Trophoblast cell (in vitro differentiated cells and primary cell): ENCODE measurements around the gene ICA1.

ENCODE experiments used
- DNase-seq, 2 donors: peaks; one replicate each; pipeline ENCODE4 v3.0.0-alpha.2; 2016
- H2AFZ ChIP-seq: 2 replicates; pipeline ENCODE4 v1.6.1; 2013; ENCODE audit warnings: low read length, moderate library complexity, mild to moderate bottlenecking; ENCODE audit not compliant: insufficient read depth, poor library complexity
- H2AK5ac ChIP-seq: 2 replicates; pipeline ENCODE4 v1.6.1; 2013; ENCODE audit warnings: mild to moderate bottlenecking, low read length
- H2BK120ac ChIP-seq: 2 replicates; pipeline ENCODE4 v1.6.1; 2013; ENCODE audit warnings: low read length, mild to moderate bottlenecking, moderate library complexity; ENCODE audit not compliant: insufficient read depth, poor library complexity
- H2BK12ac ChIP-seq: 2 replicates; pipeline ENCODE4 v1.6.1; 2013; ENCODE audit warnings: mild to moderate bottlenecking, low read length, moderate library complexity
- H2BK5ac ChIP-seq: 2 replicates; pipeline ENCODE4 v1.6.1; 2013; ENCODE audit warnings: low read length, low read depth, moderate library complexity, mild to moderate bottlenecking; ENCODE audit not compliant: poor library complexity
- H3K14ac ChIP-seq: 2 replicates; pipeline ENCODE4 v1.6.1; 2013; ENCODE audit warnings: mild to moderate bottlenecking, low read length
- H3K18ac ChIP-seq: 2 replicates; pipeline ENCODE4 v1.6.1; 2013; ENCODE audit warnings: mild to moderate bottlenecking, low read length
- H3K23ac ChIP-seq: 2 replicates; pipeline ENCODE4 v1.6.1; 2013; ENCODE audit warnings: low read length
- H3K27ac ChIP-seq: 2 replicates; pipeline ENCODE4 v1.5.1; 2013; ENCODE audit warnings: low read depth, mild to moderate bottlenecking, inconsistent platforms, low read length, moderate library complexity
- H3K27me3 ChIP-seq: 2 replicates; pipeline ENCODE4 v1.6.1; 2013; ENCODE audit warnings: inconsistent platforms, mild to moderate bottlenecking, low read length, moderate library complexity; ENCODE audit not compliant: insufficient read depth
- H3K36me3 ChIP-seq, 2 experiments: 1 replicate in 1 of 2; 2 replicates in 1 of 2; pipeline ENCODE4 v1.6.1; 2013; ENCODE audit warnings: low read length in 2 of 2, mild to moderate bottlenecking in 2 of 2, moderate library complexity in 1 of 2; ENCODE audit not compliant: insufficient read depth in 2 of 2, control insufficient read depth in 1 of 2
- H3K4ac ChIP-seq: 2 replicates; pipeline ENCODE4 v1.6.1; 2013; ENCODE audit warnings: low read depth, mild to moderate bottlenecking, low read length, moderate library complexity
- H3K4me1 ChIP-seq, 2 experiments: 1 replicate in 1 of 2; 2 replicates in 1 of 2; pipeline ENCODE4 v1.6.1; 2013; ENCODE audit warnings: low read length in 2 of 2, mild to moderate bottlenecking in 2 of 2, moderate library complexity in 1 of 2; ENCODE audit not compliant: insufficient read depth in 2 of 2, control insufficient read depth in 1 of 2
- H3K4me2 ChIP-seq: 2 replicates; pipeline ENCODE4 v1.6.1; 2013; ENCODE audit warnings: inconsistent platforms, mild to moderate bottlenecking, low read length, moderate library complexity
- H3K4me3 ChIP-seq: 2 replicates; pipeline ENCODE4 v1.5.1; 2013; ENCODE audit warnings: mild to moderate bottlenecking, low read depth, low read length, inconsistent platforms
- H3K79me1 ChIP-seq: one replicate; pipeline ENCODE4 v1.6.1; 2013; ENCODE audit warnings: low read length
- H3K79me2 ChIP-seq: 2 replicates; pipeline ENCODE4 v1.6.1; 2013; ENCODE audit warnings: low read length, mild to moderate bottlenecking; ENCODE audit not compliant: control insufficient read depth, insufficient read depth, poor library complexity
- H3K9ac ChIP-seq: 2 replicates; pipeline ENCODE4 v1.6.1; 2013; ENCODE audit warnings: mild to moderate bottlenecking, low read length
- H3K9me3 ChIP-seq: 2 replicates; pipeline ENCODE4 v1.6.1; 2013; ENCODE audit warnings: low read depth, mild to moderate bottlenecking, control low read depth, inconsistent platforms, low read length; ENCODE audit not compliant: insufficient read depth
- H4K12ac ChIP-seq: 2 replicates; pipeline ENCODE4 v1.6.1; 2013; ENCODE audit warnings: low read depth, mild to moderate bottlenecking, low read length, moderate library complexity
- H4K8ac ChIP-seq: 2 replicates; pipeline ENCODE4 v1.6.1; 2013; ENCODE audit warnings: low read depth, mild to moderate bottlenecking, low read length, moderate library complexity
- H4K91ac ChIP-seq: one replicate; pipeline ENCODE4 v1.6.1; 2013; ENCODE audit warnings: low read depth, mild to moderate bottlenecking, low read length, moderate library complexity
- WGBS: extraction: QIAGEN DNeasy Blood & Tissue Kit; methylation state at CpG from one replicate; pipeline ENCODE4 v1.1.7; 2013; ENCODE audit warnings: missing lambda C conversion rate; ENCODE audit not compliant: insufficient read length, insufficient coverage; ENCODE audit errors: extremely low coverage; 5-methylcytosine and 5-hydroxymethylcytosine counted together

The ICA1 gene

GRCh38 chr7:8278183-8278582 is 16.2 kb upstream of the ICA1 start:
- H3K9ac ChIP-seq: no peak overlapping the region
- H3K18ac ChIP-seq: no peak overlapping the region
- H3K4me3 ChIP-seq: no peak overlapping the region
- H3K9me3 ChIP-seq: no peaks in the 10 kb centered on the region
- H3K4me2 ChIP-seq: no peak overlapping the region
- no peaks in the 10 kb centered on the region for H3K27me3 ChIP-seq
- H4K91ac ChIP-seq: no peak overlapping the region
- H2BK5ac ChIP-seq: no peak overlapping the region
- no peak overlapping the region for H3K14ac ChIP-seq
- H3K79me2 ChIP-seq: no peaks in the 10 kb centered on the region
- no peak overlapping the region for H3K27ac ChIP-seq
- no peak for DNase-seq
- H3K79me1 ChIP-seq: no peaks in the 10 kb centered on the region
- no peak overlapping the region for H2BK12ac ChIP-seq
- no peaks in the 10 kb centered on the region for H3K4me1 ChIP-seq
- no peak overlapping the region for H2AFZ ChIP-seq
- H4K8ac ChIP-seq: no peak overlapping the region
- no peak overlapping the region for H4K12ac ChIP-seq
- H2AK5ac ChIP-seq: no peak overlapping the region
- H3K4ac ChIP-seq: no peak overlapping the region
- no peaks in the 10 kb centered on the region for H3K36me3 ChIP-seq
- no peak overlapping the region for H3K23ac ChIP-seq
- no CpG with 5 or more reads among the region's 2 CpGs for WGBS
- no peak overlapping the region for H2BK120ac ChIP-seq

- Histone ChIP-seq H3K79me1 (no peaks in the 10 kb centered on the region), H2AFZ (no peak overlapping the region), H3K9ac (no peak overlapping the region), H2BK120ac (no peak overlapping the region), H3K79me2 (no peaks in the 10 kb centered on the region), H3K27ac (no peak overlapping the region), H3K23ac (no peak overlapping the region), H3K27me3 (no peaks in the 10 kb centered on the region), H2BK12ac (no peak overlapping the region), H3K4ac (no peak overlapping the region), H3K9me3 (no peaks in the 10 kb centered on the region), H3K4me1 (no peaks in the 10 kb centered on the region), H3K14ac (no peak overlapping the region), H3K36me3 (no peaks in the 10 kb centered on the region), H4K91ac (no peak overlapping the region), H2BK5ac (no peak overlapping the region), H3K4me3 (no peak overlapping the region), H2AK5ac (no peak overlapping the region), H3K4me2 (no peak overlapping the region), H3K18ac (no peak overlapping the region), H4K8ac (no peak overlapping the region), H4K12ac (no peak overlapping the region)
- WGBS: no CpG with 5 or more reads among the region's 3 CpGs
- DNase-seq: peak in 1 of 2 donors; percentile 62
Observed at GRCh38 chr7:8277394-8277982, 15.5 kb upstream of the ICA1 start.

- H2AK5ac ChIP-seq: no peak overlapping the region
- DNase-seq: peak in 1 of 2 donors; percentile 78
- H3K23ac ChIP-seq: no peak overlapping the region
- no peak overlapping the region for H3K4me2 ChIP-seq
- H3K4me3 ChIP-seq: no peak overlapping the region
- H3K18ac ChIP-seq: no peak overlapping the region
- H2BK12ac ChIP-seq: no peak overlapping the region
- H4K12ac ChIP-seq: no peak overlapping the region
- H2AFZ ChIP-seq: no peak overlapping the region
- no peaks in the 10 kb centered on the region for H3K9me3 ChIP-seq
- no peak overlapping the region for H4K91ac ChIP-seq
- H2BK120ac ChIP-seq: no peak overlapping the region
- H3K27me3 ChIP-seq: no peaks in the 10 kb centered on the region
- no peak overlapping the region for H3K27ac ChIP-seq
- no CpG with 5 or more reads among the region's 2 CpGs for WGBS
- H3K14ac ChIP-seq: no peak overlapping the region
- H3K4me1 ChIP-seq: no peaks in the 10 kb centered on the region
- H2BK5ac ChIP-seq: no peak overlapping the region
- no peak overlapping the region for H3K9ac ChIP-seq
- no peaks in the 10 kb centered on the region for H3K79me1 ChIP-seq
- H3K4ac ChIP-seq: no peak overlapping the region
- H4K8ac ChIP-seq: no peak overlapping the region
- no peaks in the 10 kb centered on the region for H3K79me2 ChIP-seq
- no peaks in the 10 kb centered on the region for H3K36me3 ChIP-seq
Observed at GRCh38 chr7:8274589-8274988, 12.6 kb upstream of the ICA1 start.

GRCh38 chr7:8271960-8272359 is 10.0 kb upstream of the ICA1 start:
- Histone ChIP-seq H2BK5ac (no peak overlapping the region), H4K12ac (no peak overlapping the region), H3K18ac (no peak overlapping the region), H3K79me2 (no peaks in the 10 kb centered on the region), H3K27ac (no peak overlapping the region), H3K4me1 (no peaks in the 10 kb centered on the region), H3K14ac (no peak overlapping the region), H3K4me3 (no peak overlapping the region), H3K27me3 (no peaks in the 10 kb centered on the region), H2AK5ac (no peak overlapping the region), H4K8ac (no peak overlapping the region), H3K4ac (no peak overlapping the region), H2BK12ac (no peak overlapping the region), H3K9ac (no peak overlapping the region), H4K91ac (no peak overlapping the region), H3K9me3 (no peaks in the 10 kb centered on the region), H3K36me3 (no peaks in the 10 kb centered on the region), H3K23ac (no peak overlapping the region), H3K4me2 (no peak overlapping the region), H2BK120ac (no peak overlapping the region), H3K79me1 (no peaks in the 10 kb centered on the region), H2AFZ (no peak overlapping the region)
- DNase-seq: no peak
